WTC11 (cell line): ENCODE measurements around the gene TTC7B. TPM values are rescaled to one million over a fixed set of nuclear protein-coding genes. Genes with fewer than 3 reads are reported as not detected.

Source experiments
- ATAC-seq: fragments of 200-7000 bp; cut with Tn5 transposase; 2 replicates; pipeline ENCODE4 v1.10.0; 2021; ENCODE audit warnings: mild to moderate bottlenecking, moderate library complexity
- CTCF ChIA-PET: fragments of 300-600 bp; sonication (Branson Sonifier 250); formaldehyde crosslinking; loops from one replicate; lab custom pipeline; 2021; ENCODE audit warnings: antibody characterized with exemption; lab: Charles Lee
- POLR2A ChIA-PET: fragments of 350-600 bp; sonication (Branson Sonifier 250); formaldehyde crosslinking; loops from one replicate; lab custom pipeline; 2021; ENCODE audit warnings: antibody characterized with exemption; lab: Charles Lee
- DNase-seq: peaks from one replicate; pipeline ENCODE4 v3.0.0; 2021; ENCODE audit warnings: low spot score
- H3K27ac Mint-ChIP-seq: 2 replicates; pipeline ENCODE4 v1.8.0; 2021; ENCODE audit warnings: mixed read lengths
- H3K27me3 Mint-ChIP-seq: 2 replicates; pipeline ENCODE4 v1.8.0; 2021; ENCODE audit warnings: low read depth, mild to moderate bottlenecking, moderate library complexity, mixed read lengths
- H3K36me3 Mint-ChIP-seq: 2 replicates; pipeline ENCODE4 v1.8.0; 2021; ENCODE audit warnings: mixed read lengths
- H3K4me1 Mint-ChIP-seq: 2 replicates; pipeline ENCODE4 v1.8.0; 2022; ENCODE audit warnings: mixed read lengths
- H3K4me3 Mint-ChIP-seq: 2 replicates; pipeline ENCODE4 v1.8.0; 2021; ENCODE audit warnings: mild to moderate bottlenecking, moderate library complexity, mixed read lengths
- H3K9me3 Mint-ChIP-seq: 2 replicates; pipeline ENCODE4 v1.8.0; 2021; ENCODE audit warnings: mixed read lengths
- ATF1 ChIP-seq: sonication (generic); formaldehyde crosslinking; IDR thresholded peaks from 2 replicates; pipeline ENCODE4 v1.8.1; 2023; ENCODE audit warnings: mild to moderate bottlenecking, moderate library complexity, missing genetic modification reagents
- CREB1 ChIP-seq: sonication (generic); formaldehyde crosslinking; IDR thresholded peaks from 2 replicates; pipeline ENCODE4 v1.8.0; 2023; ENCODE audit warnings: mild to moderate bottlenecking, missing genetic modification reagents
- EMX1 ChIP-seq: fragments of 250-450 bp; sonication (Bioruptor Pico); IDR thresholded peaks from 2 replicates; pipeline ENCODE4 v1.8.0; 2021; ENCODE audit warnings: mild to moderate bottlenecking
- GTF2I ChIP-seq: fragments of 250-450 bp; sonication (Bioruptor Pico); conservative IDR thresholded peaks from 2 replicates; pipeline ENCODE4 v1.4.0; 2021; ENCODE audit warnings: mild to moderate bottlenecking
- HMGA2 ChIP-seq: fragments of 250-450 bp; sonication (Bioruptor Pico); IDR thresholded peaks from 2 replicates; pipeline ENCODE4 v1.4.0; 2021; ENCODE audit warnings: mild to moderate bottlenecking, moderate library complexity
- JAZF1 ChIP-seq: fragments of 250-450 bp; sonication (Bioruptor Pico); IDR thresholded peaks from 2 replicates; pipeline ENCODE4 v1.9.0; 2021; ENCODE audit warnings: moderate library complexity, mild to moderate bottlenecking, inconsistent platforms
- JUN ChIP-seq: sonication (generic); formaldehyde crosslinking; IDR thresholded peaks from 2 replicates; pipeline ENCODE4 v1.8.0; 2023; ENCODE audit warnings: mild to moderate bottlenecking, missing genetic modification reagents
- NFYB ChIP-seq: sonication (generic); formaldehyde crosslinking; conservative IDR thresholded peaks from 2 replicates; pipeline ENCODE4 v1.8.0; 2022; ENCODE audit warnings: low read depth, missing genetic modification reagents
- NR3C1 ChIP-seq: sonication (generic); formaldehyde crosslinking; conservative IDR thresholded peaks from 2 replicates; pipeline ENCODE4 v1.8.1; 2023; ENCODE audit warnings: low read depth, mild to moderate bottlenecking, missing genetic modification reagents
- PRDM15 ChIP-seq: sonication (generic); formaldehyde crosslinking; IDR thresholded peaks from 2 replicates; pipeline ENCODE4 v1.8.0; 2022; ENCODE audit warnings: missing genetic modification reagents
- RELA ChIP-seq: sonication (generic); formaldehyde crosslinking; IDR thresholded peaks from 2 replicates; pipeline ENCODE4 v1.8.1; 2022; ENCODE audit warnings: missing genetic modification reagents, mild to moderate bottlenecking, borderline replicate concordance
- SP1 ChIP-seq: sonication (generic); formaldehyde crosslinking; conservative IDR thresholded peaks from 2 replicates; pipeline ENCODE4 v1.8.1; 2022; ENCODE audit warnings: missing genetic modification reagents
- TCF7 ChIP-seq: sonication (generic); formaldehyde crosslinking; IDR thresholded peaks from 2 replicates; pipeline ENCODE4 v1.8.0; 2022; ENCODE audit warnings: mild to moderate bottlenecking, low read depth, missing genetic modification reagents, moderate library complexity
- TEAD1 ChIP-seq: sonication (generic); formaldehyde crosslinking; IDR thresholded peaks from 2 replicates; pipeline ENCODE4 v1.8.0; 2022; ENCODE audit warnings: mild to moderate bottlenecking, missing genetic modification reagents
- USF1 ChIP-seq: sonication (generic); formaldehyde crosslinking; IDR thresholded peaks from 2 replicates; pipeline ENCODE4 v1.8.0; 2022; ENCODE audit warnings: mild to moderate bottlenecking, missing genetic modification reagents
- ZNF512 ChIP-seq: sonication (generic); formaldehyde crosslinking; IDR thresholded peaks from 2 replicates; pipeline ENCODE4 v1.8.1; 2022; ENCODE audit warnings: missing genetic modification reagents, borderline replicate concordance
- ZSCAN18 ChIP-seq: fragments of 250-450 bp; sonication (Bioruptor Pico); IDR thresholded peaks from 2 replicates; pipeline ENCODE4 v2.1.2; 2022; ENCODE audit warnings: mild to moderate bottlenecking, moderate library complexity
- total RNA-seq: library from RNA; stranded (reverse); gene quantifications from 3 replicates; pipeline ENCODE4 v1.2.3, GENCODE V29; 2021
- TF ChIP-seq, protein P1 (sequence below): sonication (generic); formaldehyde crosslinking; IDR thresholded peaks from 2 replicates; pipeline ENCODE4 v1.8.1; 2022; ENCODE audit warnings: mild to moderate bottlenecking, moderate library complexity, missing genetic modification reagents
- TF ChIP-seq, protein P2 (sequence below): fragments of 250-450 bp; sonication (Bioruptor Pico); IDR thresholded peaks from 2 replicates; pipeline ENCODE4 v1.9.0; 2021; ENCODE audit warnings: mild to moderate bottlenecking, borderline replicate concordance
- TF ChIP-seq, protein P3 (sequence below): sonication (generic); formaldehyde crosslinking; IDR thresholded peaks from 2 replicates; pipeline ENCODE4 v1.8.0; 2023; ENCODE audit warnings: missing genetic modification reagents

TTC7B gene
- total RNA-seq, 1 experiment from 2014 or later: 27.6 TPM

DNA sequence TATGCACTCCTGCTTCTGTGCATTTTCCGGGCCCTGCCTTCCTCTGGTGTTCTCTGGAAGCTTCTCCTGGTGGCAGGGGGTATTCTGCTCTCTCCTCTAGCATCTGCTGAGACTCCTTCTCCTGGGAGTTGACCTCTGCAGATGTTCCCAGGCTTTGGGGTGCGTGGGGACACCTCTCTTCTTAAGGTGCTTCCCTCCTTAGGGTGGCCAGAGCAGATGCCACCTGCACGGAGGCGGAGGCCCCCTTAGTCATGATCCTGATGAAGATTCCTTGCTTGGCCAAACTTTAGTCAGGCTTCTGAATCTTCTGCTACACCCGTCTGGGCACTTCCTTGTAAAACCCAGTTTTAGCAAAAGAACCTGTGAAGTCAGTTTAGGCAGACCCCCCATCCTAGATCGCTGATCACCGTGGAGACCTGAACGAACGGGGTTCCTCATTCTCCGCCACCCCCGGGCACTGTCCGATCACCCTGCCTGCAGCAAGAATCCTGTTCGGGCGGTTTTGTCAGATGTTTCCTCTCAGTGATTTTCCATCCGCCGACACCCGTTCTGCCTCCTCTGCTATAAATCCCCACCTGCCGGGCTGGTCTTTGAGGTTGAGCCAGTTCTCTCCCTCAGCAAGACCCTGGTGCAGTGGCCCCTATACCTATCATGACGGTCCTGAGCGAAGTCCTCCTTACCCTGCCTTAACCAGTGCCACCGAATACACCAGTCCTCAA lies 307.5 kb downstream of the TTC7B start:
- TF ChIP-seq, protein P1, sequence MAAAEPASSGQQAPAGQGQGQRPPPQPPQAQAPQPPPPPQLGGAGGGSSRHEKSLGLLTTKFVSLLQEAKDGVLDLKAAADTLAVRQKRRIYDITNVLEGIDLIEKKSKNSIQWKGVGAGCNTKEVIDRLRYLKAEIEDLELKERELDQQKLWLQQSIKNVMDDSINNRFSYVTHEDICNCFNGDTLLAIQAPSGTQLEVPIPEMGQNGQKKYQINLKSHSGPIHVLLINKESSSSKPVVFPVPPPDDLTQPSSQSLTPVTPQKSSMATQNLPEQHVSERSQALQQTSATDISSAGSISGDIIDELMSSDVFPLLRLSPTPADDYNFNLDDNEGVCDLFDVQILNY: no peak
- TF ChIP-seq ATF1 (CRISPR knock-in tag) (no peak), ZNF512 (CRISPR knock-in tag) (no peak), SP1 (no peak), USF1 (CRISPR knock-in tag) (no peak), RELA (CRISPR knock-in tag) (no peak), NR3C1 (CRISPR knock-in tag) (no peak)
- H3K9me3 Mint-ChIP-seq: no peaks in the 10 kb centered on the region
- DNase-seq (no peak), ATAC-seq (no peak)
- no peak overlapping the region for H3K27ac Mint-ChIP-seq
- H3K4me1 Mint-ChIP-seq: peaks cover 46% of the 10 kb centered on the region
- POLR2A ChIA-PET: no interaction called here
- no peak overlapping the region for H3K4me3 Mint-ChIP-seq
- no peaks in the 10 kb centered on the region for H3K27me3 Mint-ChIP-seq
- H3K36me3 Mint-ChIP-seq: no peaks in the 10 kb centered on the region
- CTCF ChIA-PET: interaction anchor here (1.1 kb wide), 2 partner anchors 36 to 85 kb away, joined by 3 to 4 read pairs; no protein-coding TSS in a partner anchor

DNA sequence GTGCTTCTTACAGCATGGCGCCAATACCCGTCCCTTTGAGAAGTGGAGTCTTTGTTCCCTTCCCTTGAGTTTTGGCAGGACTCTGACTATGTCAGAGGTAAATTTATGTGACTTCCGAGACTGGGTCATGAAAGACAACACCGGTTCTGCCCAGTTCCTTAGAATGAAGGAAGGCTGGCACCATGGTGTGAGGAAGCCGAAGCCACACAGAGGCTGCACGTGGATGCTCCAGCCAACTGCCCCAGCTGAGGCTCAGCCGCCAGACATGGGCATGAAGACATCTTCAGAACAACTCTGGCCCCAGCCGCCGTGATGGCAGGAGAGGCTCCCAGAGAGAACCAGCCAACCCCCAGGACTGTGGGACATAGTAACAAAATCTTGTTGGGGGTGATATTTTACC lies 308.2 kb downstream of the TTC7B start:
- Mint-ChIP-seq H3K4me3 (no peak overlapping the region), H3K4me1 (peaks cover 41% of the 10 kb centered on the region), H3K27me3 (no peaks in the 10 kb centered on the region), H3K36me3 (no peaks in the 10 kb centered on the region), H3K27ac (no peak overlapping the region), H3K9me3 (no peaks in the 10 kb centered on the region)
- ATAC-seq: no peak
- ChIA-PET POLR2A (no interaction called here), CTCF (no interaction called here)
- DNase-seq: no peak
- TF ChIP-seq, protein P2, sequence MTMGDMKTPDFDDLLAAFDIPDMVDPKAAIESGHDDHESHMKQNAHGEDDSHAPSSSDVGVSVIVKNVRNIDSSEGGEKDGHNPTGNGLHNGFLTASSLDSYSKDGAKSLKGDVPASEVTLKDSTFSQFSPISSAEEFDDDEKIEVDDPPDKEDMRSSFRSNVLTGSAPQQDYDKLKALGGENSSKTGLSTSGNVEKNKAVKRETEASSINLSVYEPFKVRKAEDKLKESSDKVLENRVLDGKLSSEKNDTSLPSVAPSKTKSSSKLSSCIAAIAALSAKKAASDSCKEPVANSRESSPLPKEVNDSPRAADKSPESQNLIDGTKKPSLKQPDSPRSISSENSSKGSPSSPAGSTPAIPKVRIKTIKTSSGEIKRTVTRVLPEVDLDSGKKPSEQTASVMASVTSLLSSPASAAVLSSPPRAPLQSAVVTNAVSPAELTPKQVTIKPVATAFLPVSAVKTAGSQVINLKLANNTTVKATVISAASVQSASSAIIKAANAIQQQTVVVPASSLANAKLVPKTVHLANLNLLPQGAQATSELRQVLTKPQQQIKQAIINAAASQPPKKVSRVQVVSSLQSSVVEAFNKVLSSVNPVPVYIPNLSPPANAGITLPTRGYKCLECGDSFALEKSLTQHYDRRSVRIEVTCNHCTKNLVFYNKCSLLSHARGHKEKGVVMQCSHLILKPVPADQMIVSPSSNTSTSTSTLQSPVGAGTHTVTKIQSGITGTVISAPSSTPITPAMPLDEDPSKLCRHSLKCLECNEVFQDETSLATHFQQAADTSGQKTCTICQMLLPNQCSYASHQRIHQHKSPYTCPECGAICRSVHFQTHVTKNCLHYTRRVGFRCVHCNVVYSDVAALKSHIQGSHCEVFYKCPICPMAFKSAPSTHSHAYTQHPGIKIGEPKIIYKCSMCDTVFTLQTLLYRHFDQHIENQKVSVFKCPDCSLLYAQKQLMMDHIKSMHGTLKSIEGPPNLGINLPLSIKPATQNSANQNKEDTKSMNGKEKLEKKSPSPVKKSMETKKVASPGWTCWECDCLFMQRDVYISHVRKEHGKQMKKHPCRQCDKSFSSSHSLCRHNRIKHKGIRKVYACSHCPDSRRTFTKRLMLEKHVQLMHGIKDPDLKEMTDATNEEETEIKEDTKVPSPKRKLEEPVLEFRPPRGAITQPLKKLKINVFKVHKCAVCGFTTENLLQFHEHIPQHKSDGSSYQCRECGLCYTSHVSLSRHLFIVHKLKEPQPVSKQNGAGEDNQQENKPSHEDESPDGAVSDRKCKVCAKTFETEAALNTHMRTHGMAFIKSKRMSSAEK (CRISPR knock-in tag): no peak
- TF ChIP-seq GTF2I (CRISPR knock-in tag): no peak
- TF ChIP-seq JUN (CRISPR knock-in tag): no peak
- TF ChIP-seq HMGA2: no peak
- TF ChIP-seq TEAD1 (CRISPR knock-in tag): no peak
- TF ChIP-seq, protein P3, sequence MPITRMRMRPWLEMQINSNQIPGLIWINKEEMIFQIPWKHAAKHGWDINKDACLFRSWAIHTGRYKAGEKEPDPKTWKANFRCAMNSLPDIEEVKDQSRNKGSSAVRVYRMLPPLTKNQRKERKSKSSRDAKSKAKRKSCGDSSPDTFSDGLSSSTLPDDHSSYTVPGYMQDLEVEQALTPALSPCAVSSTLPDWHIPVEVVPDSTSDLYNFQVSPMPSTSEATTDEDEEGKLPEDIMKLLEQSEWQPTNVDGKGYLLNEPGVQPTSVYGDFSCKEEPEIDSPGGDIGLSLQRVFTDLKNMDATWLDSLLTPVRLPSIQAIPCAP (CRISPR knock-in tag): no peak
- TF ChIP-seq ATF1 (CRISPR knock-in tag): no peak
- TF ChIP-seq TCF7 (CRISPR knock-in tag): no peak
- TF ChIP-seq CREB1: no peak
- no peak for TF ChIP-seq JAZF1
- TF ChIP-seq ZSCAN18: no peak
- no peak for TF ChIP-seq NFYB (CRISPR knock-in tag)
- no peak for TF ChIP-seq EMX1 (CRISPR knock-in tag)
- TF ChIP-seq PRDM15: no peak
